ENCODE measurements around the gene TRAK1.
A peak's percentile ranks its signal among the peaks of the same experiment; 100 is the strongest.

Gene TRAK1

DNA sequence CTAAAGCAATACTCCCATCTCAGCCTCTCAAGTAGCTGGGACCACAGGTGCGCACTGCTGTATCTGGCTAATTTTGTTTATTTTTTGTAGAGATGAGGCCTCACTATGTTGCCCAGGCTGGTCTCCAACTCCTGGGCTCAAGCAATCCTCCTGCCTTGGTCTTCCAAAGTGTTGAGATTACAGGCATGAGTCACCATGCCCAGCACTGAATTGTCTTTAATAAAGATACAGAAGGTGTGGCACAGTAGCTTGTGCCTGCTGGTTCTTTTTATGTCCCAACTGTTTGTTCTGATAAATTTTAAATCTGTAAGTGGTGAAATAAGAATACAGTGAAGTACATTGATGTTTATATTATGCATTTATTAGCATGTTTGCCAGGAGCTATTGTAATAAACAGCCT lies 20.6 kb upstream of the TRAK1 start:
- TF ChIP-seq CTCF (conservative IDR thresholded peaks at IDR 0.05): no peak

DNA sequence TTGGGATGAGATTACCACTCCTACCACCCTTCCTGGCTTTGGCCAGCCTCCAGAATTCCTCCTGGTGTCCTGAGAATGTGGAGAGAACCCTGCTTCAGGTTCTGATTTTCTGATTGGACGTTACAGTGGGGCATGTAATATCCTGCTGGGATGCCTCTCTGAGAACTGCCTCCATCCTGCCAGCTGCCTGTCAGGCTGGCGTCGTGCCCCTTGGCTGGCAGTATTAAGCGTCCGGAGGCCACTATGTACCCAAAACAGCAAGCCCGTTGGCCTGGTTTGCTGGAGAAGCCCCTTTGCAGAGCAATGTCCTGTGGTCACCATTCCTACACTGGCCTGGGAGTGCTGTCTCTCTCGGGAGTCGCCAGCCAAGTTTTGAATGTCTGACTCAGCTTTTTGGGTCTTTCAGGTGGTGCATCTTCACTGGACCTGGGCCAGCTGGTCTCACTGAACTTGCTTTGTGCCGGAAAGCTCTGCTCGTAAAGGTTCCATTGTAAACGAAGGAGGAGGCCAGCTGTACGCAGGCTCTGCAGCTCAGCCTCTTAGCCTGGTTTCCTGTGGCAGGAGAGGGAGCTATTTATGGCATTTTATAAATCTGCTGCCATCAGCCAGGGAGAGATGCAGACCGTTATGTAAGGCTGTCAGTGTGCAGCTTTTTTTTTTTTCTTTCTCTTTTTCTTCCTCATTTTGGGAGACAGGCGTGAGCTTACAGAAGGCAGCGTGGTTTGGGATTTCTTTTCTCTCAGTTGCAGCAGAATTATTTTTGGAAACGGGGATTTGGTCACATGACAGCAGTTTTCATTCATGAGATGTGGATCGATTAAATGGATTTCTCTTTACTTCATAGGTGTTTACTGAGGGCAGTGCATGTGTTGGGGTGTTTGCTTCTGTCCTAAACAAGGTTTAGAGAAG lies 19.0 kb upstream of the TRAK1 start:
- no peak; the same call in 1 of the 2 replicates for TF ChIP-seq CTCF (conservative IDR thresholded peaks at IDR 0.05)
- H3K27ac ChIP-seq: peak overlapping the region; percentile 80

More for the DNA sequence above, 20.6 kb upstream of the TRAK1 start:
- peak overlapping the region; percentile 80 for H3K27ac ChIP-seq

GRCh38 chr3:42072831-42073301 lies 18.3 kb upstream of the TRAK1 start:
- peak overlapping the region; percentile 80 for H3K27ac ChIP-seq

GRCh38 chr3:42077785-42078184 lies 13.4 kb upstream of the TRAK1 start:
- TF ChIP-seq CTCF (conservative IDR thresholded peaks at IDR 0.05): no peak

More at GRCh38 chr3:42072831-42073301, 18.3 kb upstream of the TRAK1 start:
- no peak for TF ChIP-seq CTCF (conservative IDR thresholded peaks at IDR 0.05)

GRCh38 chr3:42078677-42079076 lies 12.5 kb upstream of the TRAK1 start:
- no peak overlapping the region for H3K27ac ChIP-seq
- TF ChIP-seq CTCF (conservative IDR thresholded peaks at IDR 0.05): no peak

More at GRCh38 chr3:42077785-42078184, 13.4 kb upstream of the TRAK1 start:
- no peak overlapping the region for H3K27ac ChIP-seq

- no peak overlapping the region for H3K27ac ChIP-seq
Measured at GRCh38 chr3:42079701-42080452, 11.3 kb upstream of the TRAK1 start.

More at GRCh38 chr3:42079701-42080452, 11.3 kb upstream of the TRAK1 start:
- no peak for TF ChIP-seq CTCF (conservative IDR thresholded peaks at IDR 0.05)

Measured in VCaP (cell line).